Uterus (tissue), 2 donors: ENCODE measurements around the gene ADNP.

ENCODE experiments used
- POLR2A ChIP-seq, 2 donors: fragments of 450-650 bp; IDR thresholded peaks; one replicate each; pipeline ENCODE4 v1.6.1; 2016; ENCODE audit warnings: antibody characterized with exemption in 2 of 2, mild to moderate bottlenecking in 1 of 2, moderate library complexity in 1 of 2
- TF ChIP-seq, protein P1 (sequence below), 4 experiments: fragments of 200-600 bp in 2 of 4; fragments of 450-650 bp in 2 of 4; sonication (generic) in 2 of 4; IDR thresholded peaks; one replicate each; pipeline ENCODE4 v1.5.1; 2016 to 2019; ENCODE audit warnings: antibody characterized with exemption in 4 of 4, mild to moderate bottlenecking in 2 of 4, moderate library complexity in 1 of 4

DNA sequence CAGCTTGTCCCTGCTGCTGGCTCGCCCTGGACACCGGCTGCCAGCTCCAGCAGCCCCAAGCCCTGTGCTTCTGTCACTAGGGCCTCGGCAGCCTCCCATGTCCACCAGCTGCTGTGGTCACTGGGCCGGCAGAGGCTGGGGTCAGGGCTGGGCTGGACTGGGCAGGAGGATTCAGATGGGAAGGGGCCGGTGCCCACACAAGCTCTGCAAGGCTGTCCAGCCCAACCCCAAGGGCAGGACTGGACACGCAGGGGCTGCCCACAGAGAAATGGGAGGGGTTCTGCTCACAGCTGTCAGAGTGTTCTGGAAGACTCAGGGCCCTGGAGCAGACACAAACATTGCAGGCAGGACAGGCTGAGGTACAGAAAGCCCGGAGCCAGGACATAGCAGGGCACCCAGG lies 65.6 kb downstream of the ADNP start:
- TF ChIP-seq, protein P1, sequence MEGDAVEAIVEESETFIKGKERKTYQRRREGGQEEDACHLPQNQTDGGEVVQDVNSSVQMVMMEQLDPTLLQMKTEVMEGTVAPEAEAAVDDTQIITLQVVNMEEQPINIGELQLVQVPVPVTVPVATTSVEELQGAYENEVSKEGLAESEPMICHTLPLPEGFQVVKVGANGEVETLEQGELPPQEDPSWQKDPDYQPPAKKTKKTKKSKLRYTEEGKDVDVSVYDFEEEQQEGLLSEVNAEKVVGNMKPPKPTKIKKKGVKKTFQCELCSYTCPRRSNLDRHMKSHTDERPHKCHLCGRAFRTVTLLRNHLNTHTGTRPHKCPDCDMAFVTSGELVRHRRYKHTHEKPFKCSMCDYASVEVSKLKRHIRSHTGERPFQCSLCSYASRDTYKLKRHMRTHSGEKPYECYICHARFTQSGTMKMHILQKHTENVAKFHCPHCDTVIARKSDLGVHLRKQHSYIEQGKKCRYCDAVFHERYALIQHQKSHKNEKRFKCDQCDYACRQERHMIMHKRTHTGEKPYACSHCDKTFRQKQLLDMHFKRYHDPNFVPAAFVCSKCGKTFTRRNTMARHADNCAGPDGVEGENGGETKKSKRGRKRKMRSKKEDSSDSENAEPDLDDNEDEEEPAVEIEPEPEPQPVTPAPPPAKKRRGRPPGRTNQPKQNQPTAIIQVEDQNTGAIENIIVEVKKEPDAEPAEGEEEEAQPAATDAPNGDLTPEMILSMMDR (IDR thresholded peaks at IDR 0.05) = no peak
- TF ChIP-seq POLR2A (IDR thresholded peaks at IDR 0.05) = no peak
